A549 treated with RU486 at 1 μM for 4 hours (cell line): ENCODE data around the gene SLC28A3. TPM values are rescaled to one million over a fixed set of nuclear protein-coding genes. Genes with fewer than 3 reads are reported as not detected.

ENCODE experiments used
- total RNA-seq: library from RNA; stranded (reverse); fragments of 200-300 nt; extraction: Qiagen RNA extraction; gene quantifications from 5 replicates; pipeline ENCODE4 v1.2.3, GENCODE V29; 2022; ENCODE audit warnings: low read depth

Gene SLC28A3, protein sequence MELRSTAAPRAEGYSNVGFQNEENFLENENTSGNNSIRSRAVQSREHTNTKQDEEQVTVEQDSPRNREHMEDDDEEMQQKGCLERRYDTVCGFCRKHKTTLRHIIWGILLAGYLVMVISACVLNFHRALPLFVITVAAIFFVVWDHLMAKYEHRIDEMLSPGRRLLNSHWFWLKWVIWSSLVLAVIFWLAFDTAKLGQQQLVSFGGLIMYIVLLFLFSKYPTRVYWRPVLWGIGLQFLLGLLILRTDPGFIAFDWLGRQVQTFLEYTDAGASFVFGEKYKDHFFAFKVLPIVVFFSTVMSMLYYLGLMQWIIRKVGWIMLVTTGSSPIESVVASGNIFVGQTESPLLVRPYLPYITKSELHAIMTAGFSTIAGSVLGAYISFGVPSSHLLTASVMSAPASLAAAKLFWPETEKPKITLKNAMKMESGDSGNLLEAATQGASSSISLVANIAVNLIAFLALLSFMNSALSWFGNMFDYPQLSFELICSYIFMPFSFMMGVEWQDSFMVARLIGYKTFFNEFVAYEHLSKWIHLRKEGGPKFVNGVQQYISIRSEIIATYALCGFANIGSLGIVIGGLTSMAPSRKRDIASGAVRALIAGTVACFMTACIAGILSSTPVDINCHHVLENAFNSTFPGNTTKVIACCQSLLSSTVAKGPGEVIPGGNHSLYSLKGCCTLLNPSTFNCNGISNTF
- not detected in 5 replicates for total RNA-seq

GRCh38 chr9:84340535-84340934, at the start of gene SLC28A3:
TSS of gene SLC28A3 (minus strand) at chr9:84340758. CDS start at chr9:84340633, 125 bp downstream.

